DMS114 treated with DMSO at 0.1 percent for 48 hours (cell line): ENCODE results near the gene OS9.
"Not testable (repeated sequence)": the region's sequence is repeated elsewhere in the genome, so short reads cannot be mapped to it uniquely, and the experiment has no call there.

Experiments used
- DNase-seq: peaks from one replicate; lab custom pipeline; 2025; ENCODE audit not compliant: unreplicated experiment; lab: John Stamatoyannopoulos, UW

Gene OS9

DNA sequence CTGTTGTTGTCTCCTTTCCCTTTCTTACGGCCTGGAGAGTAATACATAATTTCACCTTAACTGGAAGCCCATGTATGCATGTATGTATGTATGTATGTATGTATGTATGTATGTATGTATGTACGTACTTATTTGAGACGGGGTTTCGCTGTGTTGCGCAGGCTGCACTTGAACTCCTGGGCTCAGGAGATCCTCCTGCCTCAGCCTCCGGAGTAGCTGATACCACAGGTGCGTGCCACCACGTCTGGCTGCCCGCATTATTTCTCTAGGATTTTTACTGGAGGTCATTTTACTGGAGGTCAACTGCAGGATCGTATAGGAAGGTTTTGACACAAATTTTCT lies 644 bp upstream of the OS9 start:
- no peak for DNase-seq

DNA sequence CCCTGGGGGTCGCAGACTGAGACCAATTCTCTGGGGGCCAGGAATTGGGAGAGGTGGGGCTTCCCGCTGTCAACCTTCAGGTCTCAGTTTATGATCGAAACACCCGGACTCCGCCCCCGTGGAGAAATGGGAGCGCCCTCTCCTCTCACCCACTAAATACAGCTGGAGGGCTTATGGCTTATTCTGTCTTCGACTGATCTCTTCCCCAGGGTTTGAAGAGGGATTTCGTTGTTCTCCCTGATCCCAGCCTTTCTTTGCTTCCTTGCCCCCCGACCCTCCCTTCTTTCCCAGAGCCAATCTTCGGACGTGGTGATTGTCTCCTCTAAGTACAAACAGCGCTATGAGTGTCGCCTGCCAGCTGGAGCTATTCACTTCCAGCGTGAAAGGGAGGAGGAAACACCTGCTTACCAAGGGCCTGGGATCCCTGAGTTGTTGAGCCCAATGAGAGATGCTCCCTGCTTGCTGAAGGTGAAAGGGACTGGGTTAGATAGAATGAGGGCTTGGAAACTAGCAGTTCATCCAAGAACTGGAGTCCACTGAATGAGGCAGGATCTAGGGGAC lies 607 bp downstream of the OS9 start:
- no peak for DNase-seq

GRCh38 chr12:57695770-57696432 lies 2.0 kb downstream of the OS9 start:
- no peak for DNase-seq

- no peak for DNase-seq
Observed at GRCh38 chr12:57697076-57697475, 3.1 kb downstream of the OS9 start.

GRCh38 chr12:57698414-57698813 lies 4.5 kb downstream of the OS9 start:
- no peak for DNase-seq

GRCh38 chr12:57700317-57700716 lies 6.4 kb downstream of the OS9 start:
- no peak for DNase-seq

- DNase-seq, result no peak
Observed at GRCh38 chr12:57707250-57707649, 13.3 kb downstream of the OS9 start.

GRCh38 chr12:57708296-57708695 lies 14.4 kb downstream of the OS9 start:
- DNase-seq, result no peak

DNA sequence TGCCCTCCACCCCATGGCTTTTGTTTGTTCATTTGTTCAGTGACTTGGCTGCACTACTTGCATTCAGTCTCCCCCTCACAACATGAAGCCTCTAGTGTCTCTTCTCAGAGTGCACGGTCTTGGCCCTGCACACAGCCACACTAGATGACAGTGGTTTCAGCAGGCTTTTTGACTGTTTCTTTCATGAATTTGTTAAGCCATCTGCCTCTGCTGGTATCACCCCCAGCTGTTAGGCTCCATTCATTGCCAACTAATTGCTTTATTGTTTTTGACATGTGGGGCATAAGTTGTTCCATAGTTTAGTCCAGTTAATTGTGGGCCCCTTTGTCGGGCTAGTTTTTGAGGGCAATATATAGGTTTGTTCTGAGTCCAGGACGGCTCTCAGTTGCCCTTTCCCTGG lies 18.8 kb downstream of the OS9 start:
- no peak for DNase-seq

GRCh38 chr12:57713209-57713608 lies 19.3 kb downstream of the OS9 start:
- DNase-seq, result no peak

DNA sequence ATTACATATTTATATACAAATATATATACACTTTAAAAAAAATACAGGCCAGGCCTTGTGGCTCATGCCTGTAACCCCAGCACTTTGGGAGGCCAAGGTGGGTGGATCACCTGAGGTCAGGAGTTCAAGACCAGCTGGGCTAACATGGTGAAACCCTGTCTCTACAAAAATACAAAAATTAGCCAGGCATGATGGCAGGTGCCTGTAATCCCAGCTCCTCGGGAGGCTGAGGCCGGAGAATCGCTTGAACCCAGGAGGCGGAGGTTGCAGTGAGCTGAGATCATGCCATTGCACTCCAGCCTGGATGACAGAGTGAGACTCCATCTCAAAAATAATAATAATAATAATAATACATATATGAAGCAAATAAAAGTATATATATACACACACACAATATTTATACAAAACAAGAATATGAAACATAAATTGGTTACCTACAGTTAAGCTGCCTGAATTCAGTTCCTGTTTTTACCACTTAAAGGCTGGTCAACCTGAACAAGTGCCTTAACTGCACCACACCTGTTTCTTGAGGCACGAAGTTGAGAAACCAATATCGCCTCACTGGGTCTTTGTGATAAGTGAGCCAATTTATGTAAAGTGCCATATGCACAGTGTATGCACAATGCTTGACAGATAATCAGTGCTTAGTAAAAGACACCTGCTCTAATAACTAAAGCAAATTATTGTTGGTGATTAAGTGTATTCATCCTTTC lies 21.3 kb downstream of the OS9 start:
- DNase-seq, result not testable (repeated sequence)

- DNase-seq, result no peak
Observed at GRCh38 chr12:57715786-57716185, 21.9 kb downstream of the OS9 start.

GRCh38 chr12:57716305-57716704 lies 22.4 kb downstream of the OS9 start:
- DNase-seq, result no peak

GRCh38 chr12:57717131-57717530 lies 23.2 kb downstream of the OS9 start:
- DNase-seq, result no peak

DNA sequence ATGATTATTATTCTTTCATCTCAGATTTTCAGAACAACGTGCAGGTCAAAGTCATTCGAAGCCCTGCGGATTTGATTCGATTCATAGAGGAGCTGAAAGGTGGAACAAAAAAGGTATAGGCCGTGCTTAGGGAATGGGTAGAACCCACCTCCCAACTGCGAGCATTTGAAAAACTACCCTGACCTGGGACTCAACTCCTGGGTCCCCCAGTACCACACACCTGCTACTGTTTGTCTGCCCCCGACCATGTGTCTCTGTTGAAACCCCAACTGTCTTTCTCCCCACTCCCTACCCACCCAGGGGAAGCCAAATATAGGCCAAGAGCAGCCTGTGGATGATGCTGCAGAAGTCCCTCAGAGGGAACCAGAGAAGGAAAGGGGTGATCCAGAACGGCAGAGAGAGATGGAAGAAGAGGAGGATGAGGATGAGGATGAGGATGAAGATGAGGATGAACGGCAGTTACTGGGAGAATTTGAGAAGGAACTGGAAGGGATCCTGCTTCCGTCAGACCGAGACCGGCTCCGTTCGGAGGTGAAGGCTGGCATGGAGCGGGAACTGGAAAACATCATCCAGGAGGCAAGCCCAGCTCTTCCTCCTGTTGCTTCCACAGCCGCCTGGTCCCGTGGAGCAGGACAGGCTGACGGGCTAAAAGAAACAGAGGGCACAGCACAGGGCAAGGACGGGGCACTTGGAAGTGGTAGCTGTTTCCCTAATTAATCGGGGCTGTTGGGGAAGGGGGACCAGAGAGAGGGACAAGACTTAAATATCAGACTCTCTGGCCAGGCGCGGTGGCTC lies 24.1 kb downstream of the OS9 start:
- no peak for DNase-seq

DNA sequence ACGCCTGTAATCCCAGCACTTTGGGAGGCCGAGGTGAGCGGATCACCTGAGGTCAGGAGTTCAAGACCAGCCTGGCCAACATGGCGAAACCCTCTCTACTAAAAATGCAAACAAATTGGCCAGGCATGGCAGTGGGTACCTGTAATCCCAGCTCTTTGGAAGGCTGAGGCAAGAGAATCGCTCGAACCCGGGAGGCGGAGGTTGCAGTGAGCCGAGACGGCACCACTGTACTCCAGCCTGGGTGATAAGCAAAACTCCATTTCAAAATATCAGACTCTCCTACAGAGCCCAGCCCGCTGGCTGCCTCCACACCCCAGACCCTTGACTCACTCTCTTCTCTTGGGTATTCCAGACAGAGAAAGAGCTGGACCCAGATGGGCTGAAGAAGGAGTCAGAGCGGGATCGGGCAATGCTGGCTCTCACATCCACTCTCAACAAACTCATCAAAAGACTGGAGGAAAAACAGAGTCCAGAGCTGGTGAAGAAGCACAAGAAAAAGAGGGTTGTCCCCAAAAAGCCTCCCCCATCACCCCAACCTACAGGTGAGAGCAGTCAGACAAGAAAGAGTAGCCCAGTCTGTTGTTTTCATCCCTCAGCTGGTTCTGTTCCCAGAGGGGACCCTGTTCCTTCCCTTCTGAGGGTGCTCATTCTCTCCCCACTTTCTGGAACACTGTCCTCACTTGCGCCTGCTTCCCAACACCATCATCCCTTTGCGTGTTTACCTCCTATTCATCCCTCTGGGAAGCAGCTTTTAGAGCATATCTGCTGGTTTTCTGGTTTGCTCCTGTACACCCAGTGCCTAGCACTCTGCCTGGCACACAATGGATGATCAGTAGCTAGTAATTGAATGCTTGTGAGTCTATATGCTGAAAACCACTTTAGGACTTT lies 25.0 kb downstream of the OS9 start:
- no peak for DNase-seq

DNA sequence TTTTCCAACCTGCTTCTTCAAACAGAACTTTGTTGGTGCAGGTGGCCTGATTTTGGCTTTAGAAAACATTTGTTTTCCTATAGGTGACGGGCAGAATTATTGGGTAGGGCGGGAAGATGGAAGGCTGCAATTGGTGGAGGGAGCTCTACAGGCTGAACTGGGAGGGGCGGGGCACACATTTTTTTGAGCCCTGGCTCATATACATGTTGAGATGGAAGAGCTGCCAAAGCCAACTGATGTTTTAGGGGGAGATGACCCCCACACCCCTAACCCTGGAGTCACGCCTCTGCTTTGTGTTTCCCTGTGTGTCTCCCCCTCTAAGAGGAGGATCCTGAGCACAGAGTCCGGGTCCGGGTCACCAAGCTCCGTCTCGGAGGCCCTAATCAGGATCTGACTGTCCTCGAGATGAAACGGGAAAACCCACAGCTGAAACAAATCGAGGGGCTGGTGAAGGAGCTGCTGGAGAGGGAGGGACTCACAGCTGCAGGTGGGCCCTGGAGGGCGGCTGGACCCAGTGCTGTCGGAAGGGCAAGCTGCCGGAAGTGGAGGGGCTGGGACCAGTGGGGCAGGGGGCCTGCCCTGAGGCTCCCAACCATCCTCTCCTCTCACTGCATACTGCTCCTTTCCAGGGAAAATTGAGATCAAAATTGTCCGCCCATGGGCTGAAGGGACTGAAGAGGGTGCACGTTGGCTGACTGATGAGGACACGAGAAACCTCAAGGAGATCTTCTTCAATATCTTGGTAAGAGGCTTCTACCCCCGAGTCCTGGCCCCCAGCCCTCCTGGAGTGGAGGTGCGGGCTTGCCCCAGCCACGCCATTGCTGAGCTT lies 26.1 kb downstream of the OS9 start:
- no peak for DNase-seq

DNA sequence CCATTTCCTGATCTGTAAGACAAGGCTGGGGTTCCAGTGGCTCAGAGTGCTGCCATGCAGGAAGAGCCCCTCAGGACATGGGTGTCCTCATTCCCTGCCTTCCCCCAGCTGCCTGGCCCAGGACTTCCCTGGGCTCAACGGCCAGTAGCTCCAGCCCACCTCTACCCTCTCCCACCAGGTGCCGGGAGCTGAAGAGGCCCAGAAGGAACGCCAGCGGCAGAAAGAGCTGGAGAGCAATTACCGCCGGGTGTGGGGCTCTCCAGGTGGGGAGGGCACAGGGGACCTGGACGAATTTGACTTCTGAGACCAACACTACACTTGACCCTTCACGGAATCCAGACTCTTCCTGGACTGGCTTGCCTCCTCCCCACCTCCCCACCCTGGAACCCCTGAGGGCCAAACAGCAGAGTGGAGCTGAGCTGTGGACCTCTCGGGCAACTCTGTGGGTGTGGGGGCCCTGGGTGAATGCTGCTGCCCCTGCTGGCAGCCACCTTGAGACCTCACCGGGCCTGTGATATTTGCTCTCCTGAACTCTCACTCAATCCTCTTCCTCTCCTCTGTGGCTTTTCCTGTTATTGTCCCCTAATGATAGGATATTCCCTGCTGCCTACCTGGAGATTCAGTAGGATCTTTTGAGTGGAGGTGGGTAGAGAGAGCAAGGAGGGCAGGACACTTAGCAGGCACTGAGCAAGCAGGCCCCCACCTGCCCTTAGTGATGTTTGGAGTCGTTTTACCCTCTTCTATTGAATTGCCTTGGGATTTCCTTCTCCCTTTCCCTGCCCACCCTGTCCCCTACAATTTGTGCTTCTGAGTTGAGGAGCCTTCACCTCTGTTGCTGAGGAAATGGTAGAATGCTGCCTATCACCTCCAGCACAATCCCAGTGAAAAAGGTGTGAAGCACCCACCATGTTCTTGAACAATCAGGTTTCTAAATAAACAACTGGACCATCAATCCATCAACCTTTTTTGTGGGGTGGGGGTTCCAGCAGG lies 27.0 kb downstream of the OS9 start:
- DNase-seq, result no peak
